ENCODE data around the gene CHST1.

Gene CHST1

DNA sequence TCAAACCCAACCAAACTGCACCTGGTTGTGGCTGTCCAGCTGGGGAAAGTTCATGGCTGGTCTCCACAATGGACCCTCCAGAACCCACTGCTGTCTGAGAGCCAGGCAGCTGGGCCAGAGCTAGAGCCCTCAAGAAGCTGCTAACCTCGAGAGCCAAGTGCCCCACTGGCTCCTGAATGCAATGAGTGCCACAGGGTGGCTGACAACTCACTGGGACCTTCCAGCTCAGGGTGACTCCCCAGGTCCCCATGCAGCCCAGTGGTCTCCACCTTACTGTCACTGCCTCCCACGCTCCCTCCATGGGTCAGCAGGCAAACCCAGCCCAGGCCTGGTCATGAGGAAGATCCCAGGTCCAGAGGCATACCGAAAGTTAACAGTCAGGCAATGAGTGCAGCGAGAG lies 8.0 kb upstream of the CHST1 start:
- no peak for DNase-seq

DNA sequence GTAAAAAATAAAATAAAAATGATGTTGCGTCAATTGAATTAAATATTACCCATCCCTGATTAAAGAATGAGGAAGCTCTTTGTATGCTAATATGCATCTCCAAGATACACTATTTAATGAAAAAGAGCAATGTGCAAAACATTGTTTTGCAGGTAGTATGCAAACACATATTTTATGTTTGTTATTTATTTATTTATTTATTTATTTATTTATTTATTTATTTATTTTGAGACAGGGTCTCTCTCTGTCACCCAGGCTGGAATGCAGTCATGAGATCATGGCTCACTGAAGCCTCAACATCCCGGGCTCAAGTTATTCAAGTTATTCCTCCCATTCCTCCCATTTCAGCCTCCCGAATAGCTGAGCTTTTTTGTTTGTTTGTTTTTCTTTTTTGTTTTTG lies 7.2 kb upstream of the CHST1 start:
- no peak for DNase-seq

DNA sequence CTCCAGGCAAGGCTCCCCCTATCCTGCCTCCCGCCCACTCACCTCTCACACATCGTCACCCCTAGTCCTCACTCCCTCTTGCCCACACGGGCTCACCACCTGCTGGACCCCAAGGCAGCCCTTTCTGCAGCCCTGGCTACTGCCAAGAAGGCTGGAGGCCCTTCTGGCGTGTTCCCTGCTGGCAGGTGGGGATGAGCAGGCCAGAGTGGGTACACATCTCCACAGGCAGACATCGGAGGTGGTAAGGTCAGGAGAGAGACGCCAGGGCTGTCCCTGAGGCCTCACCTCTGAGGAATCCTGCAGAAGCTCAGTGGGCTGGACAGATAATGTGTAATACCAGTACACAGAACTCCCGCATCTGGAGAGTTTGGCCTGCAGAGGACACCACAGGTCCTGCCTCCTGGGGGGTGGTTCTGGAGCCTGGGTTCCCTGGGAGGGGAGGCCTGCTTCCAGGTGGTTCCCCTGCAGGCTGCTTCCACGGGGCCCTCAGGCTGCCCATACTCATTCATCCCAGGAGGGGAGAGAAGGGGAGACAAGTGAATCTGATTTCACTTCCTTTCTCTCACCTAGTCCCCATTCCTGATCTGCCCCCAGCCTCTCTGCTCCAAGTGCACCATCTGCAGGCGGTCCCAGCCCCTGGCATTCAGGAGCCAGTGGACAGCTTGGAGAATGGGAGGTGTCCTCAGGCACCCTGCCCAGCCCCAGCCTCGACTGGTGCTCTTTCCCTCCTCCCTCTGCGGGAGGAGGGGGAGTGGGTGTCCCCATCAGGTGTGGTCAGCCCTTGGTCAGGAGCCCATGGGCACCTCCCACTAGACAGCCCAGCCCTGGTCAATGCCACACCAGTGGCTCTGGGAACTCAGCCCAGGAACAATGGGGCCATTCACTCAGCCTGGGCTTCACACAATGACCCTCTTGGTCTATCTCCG lies 6.1 kb upstream of the CHST1 start:
- no peak for DNase-seq

DNA sequence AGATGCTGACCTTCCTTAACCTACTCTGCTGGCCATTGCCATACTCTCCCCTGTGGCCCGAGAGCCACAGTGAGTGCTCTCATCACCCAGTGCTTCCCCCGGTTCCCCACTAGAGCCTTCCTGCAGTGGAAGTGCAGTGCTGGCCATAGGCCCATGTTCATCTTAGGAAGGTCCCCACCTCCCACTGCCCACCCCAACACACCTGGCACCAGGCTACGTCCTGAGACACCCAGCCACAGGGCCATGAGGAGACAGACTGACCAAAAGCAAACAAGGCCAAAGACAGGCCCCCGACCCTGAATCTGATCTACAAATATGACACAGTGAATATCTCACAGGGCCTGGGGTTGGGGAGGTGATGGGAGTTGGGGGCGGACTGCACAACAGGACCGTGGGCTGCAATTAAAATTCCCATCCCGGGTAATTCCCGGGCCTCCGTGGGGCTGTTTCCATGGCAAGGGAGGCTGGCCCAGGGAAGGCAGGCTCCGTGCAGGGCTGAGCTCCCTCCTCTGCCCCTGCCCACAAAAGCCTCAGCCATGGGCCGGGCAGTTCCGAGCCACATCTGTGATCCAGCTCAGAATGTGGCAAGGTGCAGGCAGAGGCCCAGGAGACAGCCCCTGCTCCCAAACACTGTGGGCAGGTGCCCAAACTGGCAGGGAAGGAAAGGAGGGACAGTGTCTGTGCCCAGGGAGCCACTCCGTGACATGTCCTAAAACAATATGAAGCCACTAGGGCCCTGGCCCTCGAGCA lies 5.1 kb upstream of the CHST1 start:
- no peak for DNase-seq

GRCh38 chr11:45669956-45670355 lies 4.5 kb upstream of the CHST1 start:
- DNase-seq = no peak

DNA sequence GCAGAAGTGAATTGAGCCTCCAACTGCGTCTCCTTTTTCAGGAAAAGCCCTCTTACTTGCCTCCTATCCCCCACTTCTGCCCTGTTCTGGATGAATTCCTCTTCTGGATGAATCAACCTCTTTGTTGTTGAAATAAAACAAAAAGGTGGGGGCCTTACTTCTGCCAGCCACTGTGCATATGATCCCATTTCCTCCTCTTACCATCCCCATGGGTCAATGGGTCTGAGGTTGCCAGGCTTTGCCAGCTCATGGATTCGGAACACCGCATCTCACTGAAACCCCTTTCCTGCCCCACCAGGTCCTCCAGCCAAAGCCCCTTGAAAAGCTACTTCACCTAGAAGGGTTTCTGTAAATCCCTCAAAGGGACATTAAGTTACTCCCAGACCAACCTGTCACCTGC lies 3.7 kb upstream of the CHST1 start:
- no peak for DNase-seq

DNA sequence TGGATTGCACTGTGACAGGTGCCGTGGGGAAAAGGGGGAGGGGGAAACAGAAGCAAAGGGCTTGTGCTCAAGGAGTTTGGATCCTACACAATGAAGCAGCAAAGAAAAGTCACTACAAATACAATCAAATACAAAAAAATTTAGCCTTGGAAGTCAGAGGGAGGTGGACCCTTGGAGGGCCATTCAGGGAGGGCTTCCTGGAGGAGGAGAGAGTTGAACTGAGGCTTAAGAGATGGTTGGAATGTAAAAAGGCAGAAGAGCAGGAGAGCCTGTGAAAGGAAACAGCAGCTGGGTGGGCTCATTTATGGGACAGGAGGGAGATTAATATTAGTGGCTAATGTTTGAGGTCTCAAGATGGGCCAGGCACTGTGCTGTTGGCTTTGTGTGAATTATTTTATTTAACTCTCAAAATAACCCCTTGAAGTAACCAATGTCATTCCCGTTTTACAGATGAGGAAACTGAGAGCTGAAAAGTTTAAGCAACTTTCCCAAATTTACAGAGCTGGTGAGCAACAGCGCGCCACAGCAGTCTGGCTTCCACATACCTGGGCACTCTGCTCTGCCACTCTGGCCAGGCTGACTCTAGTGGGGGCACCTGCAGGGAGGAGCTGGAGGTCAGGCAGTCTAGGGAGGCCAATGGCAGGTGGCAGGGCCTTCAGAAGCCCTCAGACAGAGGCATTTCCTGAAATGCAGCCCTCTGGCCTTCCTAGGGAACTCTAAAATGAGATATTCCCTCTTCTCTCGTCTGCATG lies 2.7 kb upstream of the CHST1 start:
- DNase-seq = no peak

GRCh38 chr11:45666648-45667642 lies 1.5 kb upstream of the CHST1 start:
- DNase-seq = no peak

DNA sequence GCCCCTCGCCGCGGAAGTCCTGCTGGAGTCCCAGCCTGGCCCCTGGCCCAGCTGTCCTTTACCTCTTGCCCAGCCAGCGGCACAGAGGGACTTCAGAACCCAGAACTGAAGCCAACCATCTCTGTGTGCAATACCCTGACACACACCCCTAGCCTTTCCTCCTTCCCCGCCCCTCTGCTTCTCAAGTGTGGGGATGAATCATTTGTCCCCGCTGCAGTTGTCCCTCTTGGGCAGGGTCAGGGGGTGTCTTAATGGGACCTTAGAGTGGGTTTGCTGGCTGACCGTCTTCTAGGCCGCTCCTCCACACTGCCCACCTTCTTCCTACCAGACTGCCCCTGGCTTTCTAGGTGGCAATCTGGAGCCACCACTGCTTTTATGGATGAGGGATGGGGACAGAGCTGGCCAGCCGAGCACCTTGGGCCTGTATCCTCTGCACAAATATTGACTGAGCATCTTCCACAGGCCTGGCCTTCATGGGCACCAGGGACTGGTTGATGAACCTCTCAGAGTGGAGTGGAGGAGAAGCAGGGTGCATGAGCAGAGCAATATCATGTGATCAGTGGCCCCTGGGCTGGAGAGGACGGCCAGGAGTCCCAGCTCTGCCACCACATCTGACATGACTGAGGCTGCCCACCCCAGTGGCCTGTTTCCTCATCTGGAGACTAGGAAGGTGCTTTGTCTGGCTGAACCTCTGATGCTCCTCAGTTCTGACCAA lies 668 bp upstream of the CHST1 start:
- DNase-seq = no peak

DNA sequence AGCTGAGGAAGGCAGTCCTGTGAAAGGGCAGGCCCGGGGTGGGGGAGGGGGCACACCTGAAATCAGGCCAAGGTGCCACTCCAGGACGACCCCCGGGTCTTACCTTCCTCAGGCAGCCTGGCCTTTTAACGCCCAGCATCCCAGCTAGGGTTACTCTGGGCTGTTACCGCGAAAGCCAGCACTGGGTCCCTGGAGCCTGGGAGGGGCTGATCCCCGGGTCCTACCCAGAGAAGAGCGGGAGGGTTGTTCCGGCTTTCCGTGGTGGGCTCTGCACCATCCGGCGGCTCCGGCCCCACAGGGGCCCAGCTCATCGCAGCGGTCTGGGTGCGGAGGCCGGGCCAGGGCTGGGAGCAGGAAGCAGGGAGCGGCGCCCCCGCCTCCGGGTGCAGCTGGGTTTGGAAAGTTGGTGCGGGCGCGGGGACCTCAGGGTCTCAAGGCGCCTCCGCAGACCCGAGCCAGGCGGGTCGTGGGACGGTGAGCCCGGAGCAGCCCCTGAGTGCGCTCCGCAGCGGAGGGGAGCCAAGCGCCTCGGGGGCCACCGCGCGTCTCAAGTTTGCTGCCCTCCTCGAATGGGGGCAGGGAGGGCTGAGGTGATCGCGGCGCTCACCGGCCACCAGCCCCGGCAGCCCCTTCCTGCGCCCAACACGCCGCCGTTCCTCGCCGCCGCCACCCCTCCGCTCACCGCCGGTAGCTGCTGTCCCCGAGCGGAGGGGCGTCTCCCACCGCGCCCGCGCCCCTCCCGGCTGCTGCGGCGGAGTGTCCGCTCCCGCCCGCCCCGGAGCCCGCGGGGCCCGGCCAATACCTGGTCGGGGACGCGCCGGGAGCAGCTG lies 831 bp downstream of the CHST1 start:
- no peak for DNase-seq

- DNase-seq = no peak
Observed at GRCh38 chr11:45663486-45664375, 1.7 kb downstream of the CHST1 start.

DNA sequence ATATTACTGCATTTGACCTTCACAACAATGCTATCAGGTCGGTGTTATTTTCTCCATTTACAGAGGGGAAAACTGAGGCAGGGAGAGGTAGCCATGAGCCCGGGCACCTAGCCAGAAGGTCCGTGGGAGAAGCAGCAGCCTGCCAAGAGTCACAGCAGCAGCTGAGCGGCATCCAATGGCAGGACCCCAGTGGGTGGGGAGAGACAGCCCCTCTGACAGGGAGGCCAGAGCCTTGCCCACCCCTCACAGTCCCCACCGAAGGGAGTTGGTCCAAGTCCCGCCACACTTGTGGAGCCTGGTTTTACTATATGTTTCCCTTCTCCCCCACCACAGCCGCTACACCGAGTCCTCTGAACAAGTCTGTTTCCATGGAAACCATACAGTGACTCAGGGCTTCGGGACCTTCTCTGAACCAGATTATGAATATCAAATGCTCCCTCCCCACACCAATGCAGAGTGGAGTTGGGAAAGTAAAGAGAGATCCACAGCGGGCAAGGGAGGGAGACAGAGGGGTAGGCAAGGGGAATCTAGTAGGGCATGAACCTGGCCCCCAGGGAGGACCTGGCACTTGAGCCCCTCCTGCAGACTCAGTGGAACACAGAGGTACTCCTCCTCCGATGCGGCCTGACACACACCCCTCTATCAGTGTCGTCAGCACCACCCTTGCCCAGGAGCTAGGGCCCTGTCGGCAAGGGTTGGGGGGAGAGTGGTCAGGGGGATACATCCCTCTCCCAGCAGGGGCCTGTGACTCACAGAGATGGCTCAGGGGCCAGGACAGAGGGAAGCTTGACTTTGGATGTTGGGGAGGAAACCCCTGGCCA lies 2.5 kb downstream of the CHST1 start:
- no peak for DNase-seq

GRCh38 chr11:45662096-45662664 lies 3.2 kb downstream of the CHST1 start:
- no peak for DNase-seq

DNA sequence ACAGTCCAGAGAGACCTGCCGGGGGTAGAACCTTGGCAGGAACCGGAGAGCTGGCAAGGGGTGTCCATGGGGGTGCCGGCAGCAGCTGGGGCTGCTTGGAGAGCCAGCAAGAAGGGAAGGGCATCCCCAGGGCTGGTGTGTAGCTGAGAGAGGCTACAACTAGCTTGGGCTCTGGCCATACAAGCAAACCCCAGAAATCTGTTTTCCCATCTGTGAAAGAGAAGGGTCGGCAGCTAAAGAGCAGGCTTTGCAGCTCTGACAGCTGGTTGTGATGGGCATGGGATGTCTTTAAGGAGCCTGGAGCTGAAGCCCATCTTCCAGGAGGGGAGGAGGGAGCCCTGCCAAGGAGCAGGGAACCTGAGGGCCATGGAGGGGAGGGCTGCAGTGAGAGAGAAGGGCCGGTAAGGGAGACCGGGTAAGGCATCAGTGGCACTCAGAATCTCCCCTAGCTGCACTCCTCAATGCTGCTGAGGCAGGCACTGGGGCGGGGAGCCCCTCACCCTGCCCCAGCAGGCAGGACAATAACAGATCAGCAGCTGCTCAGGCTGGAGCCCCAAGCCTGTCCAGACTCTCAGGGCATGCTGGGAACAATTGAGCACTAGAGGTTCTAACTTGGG lies 3.9 kb downstream of the CHST1 start:
- no peak for DNase-seq

DNA sequence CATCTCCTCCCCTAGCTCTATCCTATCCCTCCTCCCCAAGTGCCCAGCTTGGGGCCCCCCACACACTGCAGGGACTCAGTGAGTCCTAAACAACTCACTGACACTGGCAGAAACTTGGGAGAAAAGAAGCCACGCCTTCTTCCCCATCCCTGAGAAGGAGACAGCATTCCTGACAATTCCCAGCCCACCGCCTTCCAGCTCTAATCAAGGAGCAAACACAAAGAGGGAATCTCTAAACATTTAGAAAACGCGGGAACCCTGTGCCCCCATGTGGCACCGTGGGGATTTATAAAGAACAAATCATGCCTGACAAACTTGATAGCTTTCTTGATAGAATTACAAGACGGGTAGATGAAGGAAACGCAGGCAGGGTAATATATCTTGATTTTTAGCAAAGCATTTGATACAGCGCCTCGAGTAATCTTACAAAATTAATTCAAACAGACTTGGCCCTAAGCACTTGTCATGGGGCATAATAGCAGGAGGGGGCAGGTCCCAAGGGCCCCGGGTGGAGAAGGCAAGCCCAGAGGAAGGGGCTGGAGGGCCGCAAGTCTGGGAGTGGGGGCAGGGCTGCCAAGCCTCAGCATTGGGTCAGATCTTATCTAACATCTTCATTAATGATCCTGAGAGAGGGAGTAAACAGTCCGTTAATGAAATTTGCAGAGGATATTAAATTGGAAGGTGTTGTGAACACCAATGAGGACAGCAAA lies 4.5 kb downstream of the CHST1 start:
- no peak for DNase-seq

DNA sequence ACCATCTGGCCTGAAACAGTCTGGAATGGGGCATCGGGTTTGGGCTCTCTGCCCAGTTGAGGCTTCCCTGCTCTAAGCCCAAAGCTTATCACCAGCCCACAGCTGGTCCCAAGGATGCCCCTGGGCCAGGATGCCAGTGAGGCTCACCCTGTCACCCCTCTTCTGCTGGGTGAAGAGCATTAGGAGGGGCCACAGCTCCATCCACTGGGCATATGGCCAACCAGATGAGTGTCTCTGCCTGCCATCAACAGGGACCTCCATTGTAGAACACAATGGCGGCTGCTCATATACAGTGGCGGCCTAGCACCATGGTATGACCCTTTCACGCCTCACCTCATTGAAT lies 5.6 kb downstream of the CHST1 start:
- DNase-seq = no peak
